Anterior cingulate cortex (tissue), 58 donors: ENCODE data around the gene MCOLN2.
A peak's percentile ranks its signal among the peaks of the same experiment; 100 is the strongest.
"Not testable (repeated sequence)": the region's sequence is repeated elsewhere in the genome, so short reads cannot be mapped to it uniquely, and the experiment has no call there.

ENCODE experiments used
- DNase-seq, 58 donors: peaks; one replicate each; lab custom pipeline; 2025; lab: John Stamatoyannopoulos, UW

Gene MCOLN2

DNA sequence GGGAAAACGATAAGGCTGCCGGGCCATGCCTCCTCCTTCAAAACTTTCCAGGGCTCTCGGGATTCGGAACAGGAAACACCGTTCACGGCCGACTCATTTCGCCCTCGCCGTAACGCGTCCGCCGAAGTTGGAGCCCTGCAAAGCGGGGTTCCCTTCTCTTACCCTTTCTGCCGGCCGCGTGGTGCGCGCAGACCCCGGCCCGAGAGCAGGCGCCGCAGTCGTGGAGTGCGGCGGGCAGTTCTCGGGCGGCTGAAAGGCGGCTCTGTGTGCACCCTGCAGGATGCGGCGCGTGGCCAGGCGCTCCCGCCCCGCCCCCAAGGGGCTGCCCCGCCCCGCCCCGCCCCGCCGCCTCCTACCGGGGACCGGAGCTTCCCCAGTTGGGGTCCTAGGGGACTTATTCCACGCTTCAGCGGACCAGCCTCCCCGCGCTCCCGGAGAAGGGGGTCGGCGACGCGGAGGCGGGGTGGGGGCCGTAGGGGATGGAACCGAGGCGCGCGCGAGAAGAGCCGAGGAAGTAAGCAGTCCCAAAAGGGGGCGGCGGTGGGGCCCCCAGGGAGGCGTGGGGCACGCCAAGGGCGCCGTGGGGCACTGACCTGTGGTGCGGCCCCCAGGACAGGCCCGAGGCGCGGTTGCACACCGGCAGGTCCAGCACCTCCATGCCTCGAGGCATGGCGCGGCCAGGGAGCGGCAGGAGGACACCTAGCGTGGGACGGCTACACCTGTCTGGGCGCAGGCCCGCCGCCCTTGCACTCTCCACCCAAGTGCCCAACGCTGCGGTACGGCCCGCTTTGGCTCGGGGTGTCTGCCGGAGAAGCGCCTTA lies at the start of gene MCOLN2:
Gene MCOLN2, minus strand, starts transcription at position 268 of the 821 bp plus-strand sequence. Its CDS starts 241 bp downstream, at position 27.
- DNase-seq, result peak in 19 of 58 donors; percentile 1 to 44 (median 7)

DNA sequence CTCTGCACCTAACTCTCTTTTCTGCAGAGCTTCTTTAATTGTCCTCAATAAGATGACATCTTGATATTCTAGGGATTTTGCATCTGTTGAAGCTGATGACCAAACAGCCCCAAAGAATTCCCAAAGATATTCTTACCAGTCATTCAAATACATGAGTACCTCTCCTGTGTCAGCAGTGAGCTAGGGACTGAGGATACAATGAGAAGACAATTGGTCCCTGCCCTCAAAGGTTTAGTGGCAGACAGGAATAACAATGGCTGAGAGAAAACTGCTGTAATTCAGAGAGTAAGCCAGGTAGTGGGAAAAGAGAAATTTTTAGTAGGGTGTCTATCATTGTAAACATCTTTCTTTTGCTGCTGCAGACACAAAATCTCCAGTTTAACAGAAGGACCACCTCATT lies 45.5 kb upstream of the MCOLN2 start:
- no peak for DNase-seq

DNA sequence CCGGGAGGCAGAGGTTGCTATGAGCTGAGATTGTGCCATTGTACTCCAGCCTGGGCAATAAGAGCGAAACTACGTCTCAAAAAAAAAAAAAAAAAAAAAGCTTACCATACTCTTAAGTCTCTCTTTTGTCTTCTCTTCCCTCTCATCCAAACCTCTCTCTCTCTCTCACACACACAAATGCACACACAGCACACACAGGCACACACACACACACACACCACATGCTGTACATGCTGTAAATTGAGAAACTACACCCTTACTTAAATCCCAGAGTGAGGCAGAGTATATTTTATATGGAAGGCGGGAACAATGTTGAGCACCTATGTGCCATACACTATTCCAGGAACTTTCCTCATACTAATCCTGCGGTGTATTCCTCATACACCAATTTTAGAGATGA lies 44.9 kb upstream of the MCOLN2 start:
- DNase-seq, result no peak

DNA sequence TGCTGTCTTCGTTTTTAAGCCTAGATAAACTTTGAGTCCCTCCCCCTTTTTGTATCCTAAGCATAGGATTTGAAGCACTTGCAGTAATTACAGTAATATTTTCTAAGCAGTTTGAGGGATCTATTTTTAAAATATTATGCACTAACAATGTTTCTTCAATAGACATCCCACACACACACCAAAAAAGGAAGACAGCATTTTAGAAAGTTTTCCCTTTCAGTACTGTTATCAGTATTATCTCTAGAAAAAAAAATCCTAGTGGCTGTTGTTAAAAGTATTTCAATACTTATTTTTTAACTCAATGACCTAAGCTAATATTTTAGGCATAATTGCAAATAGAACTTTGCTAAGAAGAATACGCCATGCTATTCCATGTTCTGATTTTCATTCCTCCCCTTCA lies 36.3 kb upstream of the MCOLN2 start:
- DNase-seq, result no peak

DNA sequence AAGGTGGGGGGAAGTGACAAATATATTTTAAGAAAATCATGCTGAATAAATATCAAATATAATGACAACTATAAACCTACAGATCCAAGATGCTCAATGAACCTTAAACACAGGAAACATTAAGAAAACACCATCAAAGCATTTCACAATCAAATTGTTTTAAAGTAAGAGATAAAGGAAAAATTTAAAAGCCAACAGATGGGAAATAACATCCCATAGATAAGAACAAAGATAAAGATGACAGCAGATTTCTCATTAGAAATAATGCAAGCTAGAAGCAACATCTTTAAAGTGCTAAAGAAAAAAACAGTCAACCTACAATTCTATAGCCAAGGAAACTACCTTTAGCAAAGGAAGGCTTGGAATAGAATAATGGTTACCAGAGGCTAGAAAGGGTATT lies 33.6 kb upstream of the MCOLN2 start:
- DNase-seq, result no peak

DNA sequence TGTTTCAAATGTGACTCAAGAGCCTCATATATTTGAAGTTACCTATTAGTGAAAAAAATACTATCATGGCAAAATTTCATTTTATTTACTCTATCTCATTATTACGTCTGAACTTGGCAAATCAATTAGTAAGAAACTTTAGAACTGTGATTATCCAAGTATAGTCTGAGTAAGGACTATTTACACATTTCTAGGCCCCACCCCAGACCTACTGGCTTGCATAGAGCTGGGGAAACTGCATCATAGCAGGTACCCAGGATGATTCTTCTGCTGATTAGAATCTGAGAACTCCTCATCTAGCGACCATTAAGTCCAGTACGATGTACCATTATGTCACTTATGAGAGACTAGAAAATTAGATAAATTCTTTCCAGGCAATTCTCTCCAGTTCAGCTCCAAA lies 31.2 kb upstream of the MCOLN2 start:
- DNase-seq, result no peak

DNA sequence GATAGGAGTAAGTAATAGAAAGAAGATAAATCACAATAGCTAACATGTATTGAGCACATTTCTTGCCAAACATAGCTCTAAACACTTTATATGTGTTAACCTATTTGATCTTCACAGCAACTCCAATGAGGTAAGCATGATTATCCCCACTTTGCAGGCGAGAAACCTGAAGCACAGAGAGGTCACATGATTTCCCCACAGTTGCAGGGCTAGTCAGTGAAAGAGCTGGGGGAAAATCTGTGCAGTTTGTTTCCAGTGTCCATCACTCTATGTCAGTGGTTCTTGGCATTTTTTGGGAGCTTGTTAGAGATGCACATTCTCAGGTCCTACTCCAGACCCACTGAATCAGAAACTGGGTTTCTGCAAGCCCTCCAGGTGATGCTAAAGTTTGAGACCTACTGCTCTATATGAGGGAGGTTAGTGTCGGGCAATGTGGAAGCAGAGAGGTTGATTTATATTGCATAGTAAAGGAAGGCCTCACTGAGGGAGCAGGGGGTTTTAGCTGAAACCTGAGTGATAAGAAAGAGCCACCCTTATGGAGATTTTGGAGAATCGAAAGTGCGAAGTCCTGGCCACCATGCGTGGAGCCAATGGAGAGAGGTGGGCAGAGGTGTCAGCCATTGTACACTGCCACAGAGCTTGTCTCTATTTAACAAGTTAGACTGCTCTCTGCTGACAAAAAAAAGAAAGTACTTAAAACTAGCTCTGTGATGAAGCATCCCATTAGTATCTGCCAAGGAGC lies 30.5 kb upstream of the MCOLN2 start:
- no peak for DNase-seq

DNA sequence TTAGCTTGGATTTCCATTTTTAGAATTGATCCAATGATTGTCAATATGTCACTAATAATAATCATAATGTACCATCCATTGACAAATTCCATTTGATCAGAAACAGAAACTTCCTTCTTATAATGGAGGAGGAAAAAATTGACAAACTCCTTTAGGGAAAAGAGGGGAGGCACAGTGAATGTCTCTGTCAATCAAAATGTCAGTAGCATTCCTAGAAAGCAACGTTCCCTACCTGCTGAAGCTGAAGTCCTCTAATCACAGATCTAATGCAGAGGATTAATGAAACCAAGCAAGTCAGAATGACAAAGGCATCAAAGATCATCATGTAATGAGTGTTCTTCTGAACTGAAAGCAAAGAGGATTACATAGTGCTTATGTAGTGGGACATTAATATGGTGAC lies 29.0 kb upstream of the MCOLN2 start:
- no peak for DNase-seq

DNA sequence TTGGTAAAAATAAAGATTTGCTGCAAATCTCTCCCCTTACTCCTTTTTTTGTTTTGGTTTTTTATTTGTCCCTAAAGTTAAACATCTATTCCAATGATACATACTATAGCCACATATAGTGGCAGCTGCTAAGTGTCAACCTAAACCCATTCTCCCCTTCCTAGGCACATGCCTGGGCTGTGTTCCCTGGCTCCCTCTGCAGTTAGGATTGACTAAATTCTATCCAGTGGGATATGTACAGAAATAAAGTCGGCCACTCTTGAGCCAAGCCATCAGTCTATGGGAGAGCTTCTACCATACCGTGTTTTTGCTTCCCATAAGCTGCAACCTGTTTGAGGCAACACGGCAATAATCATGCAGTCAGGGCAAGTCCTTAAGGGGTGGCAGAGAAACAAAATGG lies 27.8 kb upstream of the MCOLN2 start:
- no peak for DNase-seq

DNA sequence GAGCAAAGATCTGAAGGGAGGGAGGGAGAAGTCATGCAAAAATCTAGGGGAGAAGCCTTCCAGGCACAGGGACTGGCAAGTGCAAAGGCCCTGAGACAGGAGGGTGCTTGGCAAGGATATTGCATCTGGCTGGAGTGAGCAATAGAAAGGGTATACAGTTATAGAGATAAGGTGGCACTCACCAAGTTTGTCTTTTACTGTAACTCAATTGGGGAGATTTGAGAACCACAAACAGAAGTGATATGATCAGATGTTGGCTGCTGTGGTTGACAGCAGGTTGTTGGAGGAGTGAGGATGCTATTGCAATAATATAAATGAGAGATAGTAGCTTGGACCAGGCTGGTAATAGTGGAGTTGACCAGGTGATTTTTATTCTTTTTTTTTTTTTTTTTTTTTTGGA lies 25.8 kb upstream of the MCOLN2 start:
- DNase-seq, result no peak

DNA sequence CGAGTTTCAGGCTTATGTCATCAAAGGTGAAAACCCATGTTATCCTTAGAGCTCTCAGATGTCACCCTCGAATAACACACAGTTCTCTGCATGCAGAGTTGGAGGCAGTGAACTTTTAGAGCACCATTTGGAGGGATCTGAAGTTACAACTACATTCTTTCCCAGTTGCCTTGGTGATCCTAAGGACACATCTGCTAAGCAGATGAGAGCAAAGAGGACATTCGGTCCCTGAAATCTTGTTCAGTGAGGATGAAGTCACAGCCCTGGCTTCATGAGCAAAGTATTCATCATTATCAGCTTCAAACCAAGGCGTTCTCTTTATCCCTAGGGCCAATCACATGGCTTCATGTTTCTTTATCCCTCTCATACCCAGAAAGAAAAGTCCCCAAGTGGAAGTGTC lies 23.1 kb upstream of the MCOLN2 start:
- DNase-seq, result no peak

DNA sequence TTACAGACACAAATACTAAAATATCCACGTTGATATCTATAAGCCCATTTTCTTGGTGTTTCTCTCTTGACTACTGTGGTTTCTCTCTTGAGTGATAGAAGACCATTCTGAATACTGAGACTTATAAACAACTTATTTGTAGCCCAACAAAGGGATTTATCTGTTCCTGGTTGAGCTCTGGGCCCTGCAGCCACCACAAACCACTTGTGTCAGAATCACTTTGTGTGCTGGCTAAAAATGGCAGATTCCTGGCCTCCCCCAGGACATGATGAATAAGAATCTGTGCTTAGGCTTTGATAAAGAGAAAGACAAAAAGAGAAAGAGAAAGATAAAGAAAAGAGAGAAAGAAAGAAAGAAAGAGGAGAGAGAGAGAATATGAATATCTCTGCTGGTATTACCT lies 18.9 kb upstream of the MCOLN2 start:
- DNase-seq, result no peak

DNA sequence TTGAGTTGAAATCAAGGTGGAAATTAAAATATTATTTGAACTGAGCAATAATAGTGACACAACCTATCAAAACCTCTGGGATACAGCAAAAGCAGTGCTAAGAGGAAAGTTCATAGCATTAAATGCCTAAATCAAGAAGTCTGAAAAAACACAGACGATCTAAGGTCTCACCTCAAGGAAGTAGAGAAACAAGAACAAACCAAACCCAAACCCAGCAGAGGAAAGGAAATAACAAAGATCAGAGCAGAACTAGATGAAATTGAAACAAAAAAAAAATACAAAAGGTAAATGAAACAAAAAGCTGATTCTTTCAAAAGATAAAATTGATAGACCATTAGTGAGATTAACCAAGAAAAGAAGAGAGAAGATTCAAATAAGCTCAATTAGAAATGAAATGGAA lies 8.7 kb upstream of the MCOLN2 start:
- not testable (repeated sequence) for DNase-seq

DNA sequence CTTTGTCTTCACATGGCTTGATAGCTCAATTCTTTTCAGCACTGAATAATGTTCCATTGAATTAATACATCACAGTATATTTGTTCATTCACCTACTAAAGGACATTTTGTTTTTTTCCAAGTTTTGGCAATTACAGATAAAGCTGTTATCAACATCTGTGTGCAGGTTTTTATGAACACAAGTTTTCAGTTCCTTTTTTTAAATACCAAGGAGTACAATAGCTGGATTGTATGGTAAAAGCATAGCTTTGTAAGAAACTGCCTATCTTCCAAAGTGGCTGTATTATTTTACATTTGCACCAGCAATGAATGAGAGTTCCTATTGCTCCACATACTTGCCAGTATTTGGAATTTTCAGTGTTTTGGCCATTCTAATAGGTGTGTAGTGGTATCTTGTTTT lies 4.8 kb upstream of the MCOLN2 start:
- no peak for DNase-seq

DNA sequence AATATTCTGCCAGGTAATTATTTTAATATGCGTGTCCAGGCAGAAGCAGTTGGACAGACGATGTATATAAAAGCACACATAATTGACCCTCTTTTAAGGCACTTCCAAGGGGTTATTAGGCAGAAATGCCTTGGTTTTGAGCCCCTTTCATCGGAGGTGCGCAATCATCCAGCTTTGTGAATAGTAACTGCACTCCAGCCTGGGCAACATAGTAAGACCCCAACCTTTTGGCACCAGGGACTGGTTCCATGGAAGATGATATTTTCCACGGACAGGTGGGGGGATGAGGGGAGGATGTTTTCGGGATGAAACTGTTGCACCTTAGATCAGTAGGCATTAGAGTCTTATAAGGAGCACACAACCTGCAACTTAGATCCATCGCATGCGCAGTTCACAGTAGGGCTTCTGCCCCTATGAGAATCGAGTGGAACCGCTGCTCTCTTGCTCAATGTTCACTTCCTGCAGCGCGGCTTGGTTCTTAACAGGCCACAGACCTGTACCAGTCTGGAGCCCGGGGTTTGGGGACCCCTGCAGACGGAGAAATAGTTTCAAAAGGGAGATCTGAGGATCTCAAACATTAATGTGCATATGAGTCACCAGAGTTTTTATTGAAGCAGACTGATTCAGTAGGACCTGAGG lies 1.8 kb upstream of the MCOLN2 start:
- no peak for DNase-seq

DNA sequence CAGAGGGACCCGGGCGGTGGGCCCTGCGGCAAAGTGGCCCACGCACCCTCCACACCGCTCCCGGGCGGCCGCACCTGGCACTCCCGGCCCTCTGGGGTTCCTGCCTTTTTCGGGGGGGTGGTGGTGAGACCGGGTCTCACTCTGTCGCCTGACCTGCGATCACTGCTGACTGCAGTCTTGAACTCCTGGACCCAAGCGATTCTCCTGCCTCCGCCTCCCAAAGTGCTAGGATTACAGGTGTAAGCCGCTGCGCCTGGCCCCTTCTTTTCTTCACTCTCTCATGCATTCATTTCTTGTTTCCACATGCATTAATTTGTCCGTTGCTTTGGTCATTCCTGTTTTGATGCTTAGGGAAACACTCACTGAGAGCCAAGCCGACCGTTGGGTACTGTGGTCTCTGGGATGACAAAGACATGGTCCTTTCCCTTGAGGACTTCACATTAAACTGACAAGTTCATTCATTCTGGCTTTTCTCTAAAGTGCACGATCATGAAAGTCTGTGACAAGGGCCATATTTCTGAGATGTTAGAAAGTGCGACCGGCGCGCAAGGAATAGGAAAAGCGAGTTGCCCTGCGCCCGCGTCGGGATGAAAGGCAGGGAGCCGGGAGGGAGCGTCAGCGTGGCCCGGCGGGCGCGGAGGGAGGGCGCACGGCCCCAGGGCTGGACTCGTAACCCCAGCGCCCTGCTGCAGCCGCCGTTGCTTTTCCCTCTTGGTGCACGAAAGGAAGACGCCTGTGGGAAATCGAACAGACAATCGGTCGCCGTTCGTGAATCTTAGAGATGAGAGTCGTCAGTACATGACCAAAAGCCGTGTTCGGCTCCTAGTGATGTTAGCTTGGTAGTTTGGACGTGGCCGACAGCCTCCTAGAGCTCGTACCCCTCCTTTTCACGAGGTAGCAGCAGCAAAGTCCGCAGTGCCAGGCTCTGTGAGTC lies 1.0 kb upstream of the MCOLN2 start:
- DNase-seq, result no peak

DNA sequence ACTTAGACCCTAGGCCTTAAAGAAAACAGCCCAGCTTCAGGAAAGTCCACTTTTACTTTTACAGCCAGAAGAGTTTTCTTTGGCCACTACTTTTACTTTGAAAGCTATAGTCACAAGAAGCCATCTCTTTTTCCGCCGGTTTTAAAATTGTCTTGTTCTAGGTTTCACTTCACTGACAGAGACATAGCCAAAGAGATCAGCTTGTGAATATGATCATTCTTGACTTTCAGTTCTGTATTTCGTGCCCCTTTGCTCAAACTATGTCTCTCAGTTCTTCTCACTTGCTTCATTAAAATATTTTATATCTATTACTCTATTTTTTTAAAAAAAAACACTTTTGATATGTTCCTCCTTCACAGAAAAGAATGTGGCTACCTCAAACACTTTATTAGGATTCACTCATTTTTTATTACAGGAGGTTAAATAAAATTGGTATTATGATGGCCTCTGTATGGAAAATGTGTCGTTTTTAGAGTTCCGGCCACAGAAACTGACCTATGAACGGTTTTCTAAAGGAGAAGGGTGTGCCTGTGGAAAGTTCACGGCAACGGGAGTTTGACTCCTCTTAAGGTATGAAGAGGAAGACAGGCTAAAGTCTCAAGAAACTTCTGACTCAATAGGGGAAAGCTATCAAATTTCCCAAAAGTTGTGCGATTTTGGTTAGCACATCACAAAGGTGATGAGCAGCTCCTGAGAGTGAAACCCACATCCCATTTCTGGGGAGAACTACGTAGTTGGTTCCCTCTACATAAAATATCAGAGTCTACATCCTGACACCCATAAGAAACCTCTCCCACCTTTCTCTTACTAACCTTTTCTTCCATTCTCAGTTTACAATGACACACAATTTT lies 1.2 kb downstream of the MCOLN2 start:
- no peak for DNase-seq

DNA sequence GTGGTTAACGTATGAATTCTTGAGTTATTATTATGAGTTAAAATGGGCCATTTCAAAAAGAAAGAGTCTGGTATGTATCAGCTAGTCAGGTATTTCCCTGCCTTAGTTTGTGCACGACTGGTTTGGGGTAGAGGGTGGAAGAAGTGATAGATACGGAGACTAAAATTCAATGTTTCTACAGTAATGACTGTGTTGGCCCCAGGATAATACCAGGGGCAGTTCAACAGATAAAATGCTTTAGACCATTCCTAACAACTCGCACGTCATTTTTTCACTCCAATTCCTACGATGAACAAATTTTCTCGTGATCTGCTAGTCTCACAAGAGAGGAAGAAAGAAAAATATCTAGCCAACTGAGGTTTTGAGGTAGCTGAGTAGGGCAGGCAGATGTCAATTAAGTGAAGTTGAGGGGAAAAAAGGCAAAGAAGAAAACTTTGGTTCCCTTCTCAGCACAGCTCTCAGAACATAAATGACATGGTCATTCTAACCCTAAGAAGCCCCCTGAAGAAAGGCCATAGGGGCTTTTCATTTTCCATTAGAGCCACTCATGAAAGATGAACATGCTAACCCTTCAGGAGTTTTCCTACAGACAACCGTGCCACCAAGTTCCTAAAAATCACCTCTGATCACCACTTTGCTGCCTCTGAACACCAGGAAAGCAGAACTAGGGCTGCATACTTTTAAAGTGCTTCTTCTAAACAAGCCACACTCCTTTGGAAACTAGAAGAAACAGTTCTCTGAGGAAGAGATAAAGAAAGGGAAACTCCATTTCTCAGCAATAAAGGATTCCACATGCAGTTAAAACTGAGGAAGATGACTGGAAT lies 5.6 kb downstream of the MCOLN2 start:
- no peak for DNase-seq

DNA sequence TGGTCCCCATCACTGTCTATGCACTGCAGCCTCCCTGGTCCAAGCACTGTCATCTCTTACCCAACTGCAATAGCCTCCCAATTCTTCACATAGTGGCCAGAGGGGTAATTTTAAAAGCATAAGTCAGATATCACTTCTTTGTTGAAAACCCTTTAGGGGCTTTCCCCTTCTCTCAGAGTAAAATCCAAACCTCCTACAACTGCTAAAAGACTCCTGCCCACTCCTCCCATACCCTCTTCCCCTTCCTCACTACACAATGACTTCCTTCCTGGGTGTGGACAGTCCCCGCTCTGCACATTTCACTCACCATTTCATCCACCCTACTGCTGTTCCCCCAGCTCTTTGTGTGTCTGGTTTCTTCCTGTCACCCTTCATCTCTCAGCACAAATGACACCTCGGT lies 8.3 kb downstream of the MCOLN2 start:
- no peak for DNase-seq
